BLaER1 treated with 17β-estradiol and CSF1 and Interleukin-3, amounts not matched to agents 10 nM and 100 nM (cell line): Measurements from ENCODE around the gene REV1.
"Not testable (repeated sequence)": the region's sequence is repeated elsewhere in the genome, so short reads cannot be mapped to it uniquely, and the experiment has no call there.

ENCODE experiments used
- H3K27ac ChIP-seq, 11 experiments: shearing (Covaris generic); formaldehyde crosslinking; 2 replicates each; pipeline ENCODE4 v1.8.1; 2022
- H3K27me3 ChIP-seq, 11 experiments: shearing (Covaris generic); formaldehyde crosslinking; 2 replicates each; pipeline ENCODE4 v1.8.1; 2022
- H3K36me3 ChIP-seq, 11 experiments: shearing (Covaris generic); formaldehyde crosslinking; 2 replicates each; pipeline ENCODE4 v1.8.1; 2022
- H3K4me1 ChIP-seq, 10 experiments: shearing (Covaris generic); formaldehyde crosslinking; 2 replicates each; pipeline ENCODE4 v1.8.1; 2022
- H3K4me2 ChIP-seq, 11 experiments: shearing (Covaris generic); formaldehyde crosslinking; 2 replicates each; pipeline ENCODE4 v1.8.1; 2022
- H3K4me3 ChIP-seq, 10 experiments: shearing (Covaris generic); formaldehyde crosslinking; 2 replicates each; pipeline ENCODE4 v1.8.1; 2022
- H3K9ac ChIP-seq, 11 experiments: shearing (Covaris generic); formaldehyde crosslinking; 2 replicates each; pipeline ENCODE4 v1.8.1; 2022
- H3K9me3 ChIP-seq, 11 experiments: shearing (Covaris generic); formaldehyde crosslinking; replicated peaks in 1 of 11; 2 replicates each; pipeline ENCODE4 v1.8.1; 2022
- H4K20me1 ChIP-seq, 11 experiments: shearing (Covaris generic); formaldehyde crosslinking; 2 replicates each; pipeline ENCODE4 v1.8.1; 2022
- Cebpa-rat ChIP-seq, 11 experiments: shearing (Covaris generic); IDR thresholded peaks; 2 replicates each; pipeline ENCODE4 v1.8.1; 2022

Gene REV1

GRCh38 chr2:99470957-99471356 is 18.9 kb downstream of the REV1 start:
- Histone ChIP-seq H3K36me3 (peaks cover 0 to 56% (median 28%) of the 10 kb centered on the region in 11 experiments; a peak in 20 of 22 replicates), H3K9me3 (peaks cover 11 to 32% (median 21%) of the 10 kb centered on the region in 11 experiments; a peak in 21 of 22 replicates), H3K9ac (no peak overlapping the region), H3K27me3 (no peaks in the 10 kb centered on the region), H3K4me1 (peaks cover 0 to 24% (median 10%) of the 10 kb centered on the region in 10 experiments; a peak in 14 of 20 replicates), H3K27ac (no peak overlapping the region), H4K20me1 (peaks cover 57 to 100% (median 88%) of the 10 kb centered on the region in 11 experiments; a peak in 20 of 22 replicates), H3K4me2 (no peak overlapping the region), H3K4me3 (no peak overlapping the region)
- TF ChIP-seq Cebpa-rat (IDR thresholded peaks at IDR 0.05): no peak

GRCh38 chr2:99470459-99470858 is 19.4 kb downstream of the REV1 start:
- H4K20me1 ChIP-seq: peaks cover 57 to 100% (median 88%) of the 10 kb centered on the region in 11 experiments; a peak in 20 of 22 replicates
- H3K4me2 ChIP-seq, H3K4me3 ChIP-seq, H3K27ac ChIP-seq, H3K9ac ChIP-seq, H3K27me3 ChIP-seq: not testable (repeated sequence)
- peaks cover 0 to 19% (median 5%) of the 10 kb centered on the region in 10 experiments; a peak in 14 of 20 replicates for H3K4me1 ChIP-seq
- peaks cover 11 to 32% (median 21%) of the 10 kb centered on the region in 11 experiments; a peak in 21 of 22 replicates for H3K9me3 ChIP-seq
- H3K36me3 ChIP-seq: peaks cover 0 to 56% (median 28%) of the 10 kb centered on the region in 11 experiments; a peak in 20 of 22 replicates

- Histone ChIP-seq H3K4me1 (peaks cover 0 to 8% (median 0%) of the 10 kb centered on the region in 10 experiments; a peak in 5 of 20 replicates), H3K4me3 (no peak overlapping the region), H3K9me3 (peaks cover 11 to 32% (median 21%) of the 10 kb centered on the region in 11 experiments; a peak in 21 of 22 replicates), H3K9ac (no peak overlapping the region), H4K20me1 (peaks cover 48 to 100% (median 88%) of the 10 kb centered on the region in 11 experiments; a peak in 20 of 22 replicates), H3K27me3 (no peaks in the 10 kb centered on the region), H3K4me2 (no peak overlapping the region), H3K36me3 (peaks cover 0 to 58% (median 28%) of the 10 kb centered on the region in 11 experiments; a peak in 20 of 22 replicates), H3K27ac (no peak overlapping the region)
- no peak for TF ChIP-seq Cebpa-rat (IDR thresholded peaks at IDR 0.05)
Measured at GRCh38 chr2:99469394-99469793, 20.4 kb downstream of the REV1 start.

- no peak overlapping the region for H3K4me2 ChIP-seq
- peaks cover 0 to 70% (median 35%) of the 10 kb centered on the region in 11 experiments; a peak in 21 of 22 replicates for H3K36me3 ChIP-seq
- H3K9me3 ChIP-seq: peaks cover 11 to 32% (median 21%) of the 10 kb centered on the region in 11 experiments; a peak in 21 of 22 replicates
- no peak overlapping the region for H3K9ac ChIP-seq
- H4K20me1 ChIP-seq: peaks cover 53 to 100% (median 83%) of the 10 kb centered on the region in 11 experiments; a peak in 20 of 22 replicates
- H3K27ac ChIP-seq: no peak overlapping the region
- no peaks in the 10 kb centered on the region for H3K27me3 ChIP-seq
- peaks cover 0 to 7% (median 0%) of the 10 kb centered on the region in 10 experiments; a peak in 1 of 20 replicates for H3K4me1 ChIP-seq
- no peak overlapping the region for H3K4me3 ChIP-seq
- no peak for TF ChIP-seq Cebpa-rat (IDR thresholded peaks at IDR 0.05)
Measured at GRCh38 chr2:99468155-99468554, 21.7 kb downstream of the REV1 start.

GRCh38 chr2:99467390-99467789 is 22.4 kb downstream of the REV1 start:
- 0 out of 20 replicates have a peak, but pooled peaks cover 0 to 7% (median 0%) of the 10 kb centered on the region in 10 experiments for H3K4me1 ChIP-seq
- no peaks in the 10 kb centered on the region for H3K27me3 ChIP-seq
- no peak overlapping the region for H3K9ac ChIP-seq
- H3K36me3 ChIP-seq: peaks cover 5 to 74% (median 42%) of the 10 kb centered on the region in 11 experiments; a peak in 21 of 22 replicates
- peaks cover 47 to 100% (median 77%) of the 10 kb centered on the region in 11 experiments; a peak in 20 of 22 replicates for H4K20me1 ChIP-seq
- H3K4me3 ChIP-seq: no peak overlapping the region
- no peak for TF ChIP-seq Cebpa-rat (IDR thresholded peaks at IDR 0.05)
- peaks cover 11 to 32% (median 21%) of the 10 kb centered on the region in 11 experiments; a peak in 21 of 22 replicates for H3K9me3 ChIP-seq
- H3K27ac ChIP-seq: no peak overlapping the region
- no peak overlapping the region for H3K4me2 ChIP-seq

- Histone ChIP-seq H3K27me3 (no peaks in the 10 kb centered on the region), H3K27ac (no peak overlapping the region), H3K4me2 (no peak overlapping the region), H4K20me1 (peaks cover 27 to 88% (median 48%) of the 10 kb centered on the region in 11 experiments; a peak in 20 of 22 replicates), H3K9ac (no peak overlapping the region), H3K36me3 (peaks cover 60 to 82% (median 70%) of the 10 kb centered on the region in 11 experiments), H3K4me3 (no peak overlapping the region), H3K4me1 (no peaks in the 10 kb centered on the region), H3K9me3 (no peaks in the 10 kb centered on the region)
- TF ChIP-seq Cebpa-rat (IDR thresholded peaks at IDR 0.05): no peak
Measured at GRCh38 chr2:99461828-99462483, 27.9 kb downstream of the REV1 start.

- no peak for TF ChIP-seq Cebpa-rat (IDR thresholded peaks at IDR 0.05)
- Histone ChIP-seq H3K4me3 (no peak overlapping the region), H3K9me3 (no peaks in the 10 kb centered on the region), H3K27ac (no peak overlapping the region), H3K9ac (no peak overlapping the region), H3K27me3 (no peaks in the 10 kb centered on the region), H4K20me1 (peaks cover 19 to 85% (median 42%) of the 10 kb centered on the region in 11 experiments; a peak in 19 of 22 replicates), H3K4me1 (no peaks in the 10 kb centered on the region), H3K4me2 (no peak overlapping the region), H3K36me3 (peaks cover 93 to 100% (median 98%) of the 10 kb centered on the region in 11 experiments)
Measured at GRCh38 chr2:99458529-99458928, 31.3 kb downstream of the REV1 start.

GRCh38 chr2:99451686-99452085 is 38.1 kb downstream of the REV1 start:
- Histone ChIP-seq H3K36me3 (peaks cover 87 to 99% (median 95%) of the 10 kb centered on the region in 11 experiments), H3K9ac (no peak overlapping the region), H3K4me3 (no peak overlapping the region), H3K4me1 (no peaks in the 10 kb centered on the region), H3K27ac (no peak overlapping the region), H3K4me2 (no peak overlapping the region), H3K27me3 (no peaks in the 10 kb centered on the region), H3K9me3 (no peaks in the 10 kb centered on the region), H4K20me1 (peaks cover 12 to 65% (median 51%) of the 10 kb centered on the region in 11 experiments; a peak in 19 of 22 replicates)
- no peak for TF ChIP-seq Cebpa-rat (IDR thresholded peaks at IDR 0.05)

- no peak overlapping the region for H3K27ac ChIP-seq
- peaks cover 87 to 99% (median 95%) of the 10 kb centered on the region in 11 experiments for H3K36me3 ChIP-seq
- peaks cover 12 to 63% (median 47%) of the 10 kb centered on the region in 11 experiments; a peak in 19 of 22 replicates for H4K20me1 ChIP-seq
Measured at GRCh38 chr2:99451280-99451679, 38.5 kb downstream of the REV1 start.

More at GRCh38 chr2:99451280-99451679, 38.5 kb downstream of the REV1 start:
- TF ChIP-seq Cebpa-rat (IDR thresholded peaks at IDR 0.05): no peak
- no peaks in the 10 kb centered on the region for H3K4me1 ChIP-seq
- H3K4me3 ChIP-seq: no peak overlapping the region
- no peaks in the 10 kb centered on the region for H3K9me3 ChIP-seq
- no peaks in the 10 kb centered on the region for H3K27me3 ChIP-seq
- no peak overlapping the region for H3K9ac ChIP-seq
- no peak overlapping the region for H3K4me2 ChIP-seq
